ENCODE data around the gene ITK. TPM values are rescaled to one million over a fixed set of nuclear protein-coding genes. Genes with fewer than 3 reads are reported as not detected.

The ITK gene
- total and polyA plus RNA-seq, 12 donors, result 0.22 to 2.7 (median 0.92) TPM; not detected in 1

- no peak overlapping the region for H3K27ac ChIP-seq
- TF ChIP-seq POLR2A (IDR thresholded peaks at IDR 0.05), result no peak
- TF ChIP-seq CTCF (IDR thresholded peaks at IDR 0.05), result no peak
- DNase-seq, result no peak
- H3K4me3 ChIP-seq, result no peak overlapping the region
- no peaks in the 10 kb centered on the region for H3K36me3 ChIP-seq (replicated peaks in 1 of 2)
- intact Hi-C loops (cut with DNase I), result no loop called here
- no peaks in the 10 kb centered on the region for H3K27me3 ChIP-seq
- WGBS, 4 donors, result 58 to 68% (median 64%) methylated on average over 5 of the region's 5 CpGs
- H3K9me3 ChIP-seq (replicated peaks in 1 of 3), result no peaks in the 10 kb centered on the region
- H3K4me1 ChIP-seq (replicated peaks in 1 of 2), result no peaks in the 10 kb centered on the region
These were observed 6.6 kb downstream of the ITK start for GRCh38 chr5:157187046-157187754.

- TF ChIP-seq POLR2A (IDR thresholded peaks at IDR 0.05), result no peak
These were observed 7.6 kb downstream of the ITK start for GRCh38 chr5:157188270-157188669.

GRCh38 chr5:157189223-157189622 lies 8.6 kb downstream of the ITK start:
- Histone ChIP-seq H3K27ac (no peak overlapping the region), H3K9me3 (replicated peaks in 1 of 3) (no peaks in the 10 kb centered on the region), H3K4me3 (no peak overlapping the region), H3K36me3 (replicated peaks in 1 of 2) (no peaks in the 10 kb centered on the region), H3K27me3 (no peaks in the 10 kb centered on the region), H3K4me1 (replicated peaks in 1 of 2) (no peaks in the 10 kb centered on the region)
- TF ChIP-seq CTCF (IDR thresholded peaks at IDR 0.05) (no peak), POLR2A (IDR thresholded peaks at IDR 0.05) (no peak)
- no peak for DNase-seq
- 83 to 89% (median 87%) methylated on average over 7 of the region's 7 CpGs for WGBS, 4 donors
- intact Hi-C loops (cut with DNase I), result no loop called here

More at GRCh38 chr5:157188270-157188669, 7.6 kb downstream of the ITK start:
- Histone ChIP-seq H3K36me3 (replicated peaks in 1 of 2) (no peaks in the 10 kb centered on the region), H3K4me3 (no peak overlapping the region), H3K4me1 (replicated peaks in 1 of 2) (no peaks in the 10 kb centered on the region), H3K9me3 (replicated peaks in 1 of 3) (no peaks in the 10 kb centered on the region), H3K27ac (no peak overlapping the region), H3K27me3 (no peaks in the 10 kb centered on the region)
- intact Hi-C loops (cut with DNase I), result no loop called here
- DNase-seq, result no peak

GRCh38 chr5:157193699-157194424 lies 13.2 kb downstream of the ITK start:
- no peak for DNase-seq
- H3K4me3 ChIP-seq, result no peak overlapping the region
- WGBS, 4 donors, result 85 to 93% (median 90%) methylated on average over 10 of the region's 10 CpGs
- intact Hi-C loops (cut with DNase I), result no loop called here
- H3K27ac ChIP-seq, result no peak overlapping the region
- no peaks in the 10 kb centered on the region for H3K9me3 ChIP-seq (replicated peaks in 1 of 3)
- no peaks in the 10 kb centered on the region for H3K36me3 ChIP-seq (replicated peaks in 1 of 2)
- no peak for TF ChIP-seq CTCF (IDR thresholded peaks at IDR 0.05)
- no peak for TF ChIP-seq POLR2A (IDR thresholded peaks at IDR 0.05)
- no peaks in the 10 kb centered on the region for H3K4me1 ChIP-seq (replicated peaks in 1 of 2)
- no peaks in the 10 kb centered on the region for H3K27me3 ChIP-seq

Data from adrenal gland (tissue), 12 donors.